Stimulated activated CD4-positive, alpha-beta T cell treated with anti-CD3 and anti-CD28 coated beads, Interleukin-2, amount 100 ng/mL, for 24 hours (primary cell): ENCODE results near the gene C11orf97.
"Not testable (repeated sequence)": the region's sequence is repeated elsewhere in the genome, so short reads cannot be mapped to it uniquely, and the experiment has no call there.

Experiments used
- DNase-seq, 2 donors: peaks; one replicate each; pipeline ENCODE4 v3.0.0-alpha.2; 2020

C11orf97 gene

DNA sequence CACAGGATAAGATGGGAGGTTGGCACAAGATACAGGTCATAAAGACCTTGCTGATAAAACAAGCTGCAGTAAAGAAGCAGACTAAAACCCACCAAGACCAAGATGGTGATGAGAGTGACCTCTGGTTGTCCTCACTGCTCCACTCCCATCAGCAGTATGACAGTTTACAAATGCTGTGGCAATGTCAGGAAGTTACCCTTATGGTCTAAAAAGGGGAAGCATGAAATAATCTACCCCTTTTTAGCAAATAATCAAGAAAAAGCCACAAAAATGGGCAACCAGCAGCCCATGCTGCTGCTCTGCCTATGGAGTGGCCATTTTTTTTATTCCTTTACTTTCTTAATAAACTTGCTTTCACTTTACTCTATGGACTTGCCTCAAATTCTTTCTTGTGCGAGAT, 46.2 kb downstream of the C11orf97 start:
- no peak for DNase-seq

DNA sequence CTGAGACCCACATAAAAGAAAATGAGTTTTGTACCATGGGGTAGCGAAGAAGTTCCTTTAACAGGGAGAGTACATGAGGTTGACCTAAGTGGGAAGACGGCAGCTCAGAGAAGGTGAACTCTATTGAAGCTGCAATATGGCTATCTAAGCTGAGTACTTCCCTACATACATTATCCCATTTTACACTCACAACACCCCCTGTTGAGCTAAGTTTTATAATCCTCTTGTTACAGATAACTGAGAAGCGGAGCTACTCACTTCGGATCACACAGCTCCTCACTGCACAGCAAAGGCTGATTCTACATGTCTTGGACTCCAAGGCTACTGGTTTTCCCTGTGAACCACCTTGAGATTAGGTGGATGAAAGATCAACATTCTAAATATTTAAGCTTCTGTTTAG, 46.7 kb downstream of the C11orf97 start:
- DNase-seq: no peak

GRCh38 chr11:94559361-94559760, 47.1 kb downstream of the C11orf97 start:
- DNase-seq: no peak

DNA sequence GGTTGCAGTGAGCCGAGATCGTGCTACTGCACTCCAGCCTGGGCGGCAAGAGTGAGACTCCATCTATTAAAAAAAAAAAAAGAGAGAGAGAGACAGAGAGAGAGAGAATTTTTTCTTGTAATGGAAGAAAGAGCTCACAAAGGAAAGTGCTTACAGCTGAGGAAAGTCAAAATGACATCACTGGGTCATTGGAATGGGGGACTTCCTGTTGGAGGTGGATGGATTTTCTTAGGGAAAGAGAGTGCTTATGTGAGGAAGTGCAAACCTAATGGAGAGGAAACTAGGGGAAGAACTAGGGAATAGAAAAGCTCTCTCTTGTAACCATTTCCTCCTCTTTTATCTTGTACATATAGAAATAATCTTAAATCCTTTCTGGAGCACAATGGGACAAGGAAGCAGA, 48.6 kb downstream of the C11orf97 start:
- no peak for DNase-seq

- DNase-seq: no peak
Observed at GRCh38 chr11:94563176-94563847, 51.1 kb downstream of the C11orf97 start.

DNA sequence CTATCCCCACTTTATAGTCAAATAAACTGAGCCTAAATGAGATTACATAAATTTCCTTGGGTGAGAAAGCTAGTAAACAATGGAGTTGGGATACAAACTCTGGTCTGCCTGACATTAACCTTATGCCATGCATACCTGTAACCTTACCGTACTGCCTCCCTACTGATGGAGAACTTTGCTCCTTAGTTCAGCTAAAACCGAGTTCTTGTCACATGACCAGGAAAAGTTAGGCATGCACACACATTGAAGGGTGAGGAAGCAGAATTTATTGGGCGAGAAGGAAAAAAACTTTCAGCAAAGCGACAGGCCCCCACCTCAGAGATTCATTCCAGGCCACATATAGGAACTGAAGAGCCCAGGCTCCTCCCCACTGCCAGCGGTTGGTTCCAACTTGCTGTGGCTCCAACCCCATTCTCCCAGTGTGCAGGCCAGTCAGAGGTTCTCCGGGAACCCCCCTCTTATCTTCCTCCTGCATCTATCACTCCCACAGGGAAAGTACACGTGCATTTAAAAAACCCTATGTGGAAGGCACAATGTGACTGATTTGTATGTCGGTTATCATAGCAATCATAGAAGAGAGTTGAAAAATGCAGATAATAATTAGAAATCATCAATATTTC, 51.7 kb downstream of the C11orf97 start:
- no peak for DNase-seq

DNA sequence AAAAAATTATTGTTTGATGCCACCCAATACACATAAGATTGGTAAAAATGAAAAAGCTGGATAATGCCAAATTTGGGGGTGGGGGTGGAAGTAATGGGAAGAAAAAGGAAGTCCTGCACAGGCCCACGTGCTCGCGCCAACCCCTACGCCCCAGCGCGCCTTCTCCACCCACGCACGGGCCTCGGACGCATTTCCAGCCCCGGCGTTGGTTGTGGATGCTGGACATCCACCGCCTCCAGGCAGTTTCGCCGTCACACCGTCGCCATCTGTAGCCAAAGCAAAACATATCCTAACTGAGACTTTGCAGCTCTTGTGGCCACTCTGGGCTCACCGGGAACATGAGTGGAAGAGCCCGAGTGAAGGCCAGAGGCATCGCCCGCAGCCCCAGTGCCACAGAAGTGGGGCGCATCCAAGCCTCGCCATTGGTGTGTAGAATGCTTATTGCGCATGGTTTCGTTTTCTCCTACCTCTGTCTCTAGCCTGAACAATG, 55.0 kb downstream of the C11orf97 start, which contains the start of gene PIWIL4:
TSS of gene PIWIL4 (plus strand) at position 188 of the 490 bp plus-strand sequence. CDS start at position 339, 151 bp downstream.
- DNase-seq: no peak

GRCh38 chr11:94568200-94568599, 55.9 kb downstream of the C11orf97 start:
- DNase-seq: no peak

DNA sequence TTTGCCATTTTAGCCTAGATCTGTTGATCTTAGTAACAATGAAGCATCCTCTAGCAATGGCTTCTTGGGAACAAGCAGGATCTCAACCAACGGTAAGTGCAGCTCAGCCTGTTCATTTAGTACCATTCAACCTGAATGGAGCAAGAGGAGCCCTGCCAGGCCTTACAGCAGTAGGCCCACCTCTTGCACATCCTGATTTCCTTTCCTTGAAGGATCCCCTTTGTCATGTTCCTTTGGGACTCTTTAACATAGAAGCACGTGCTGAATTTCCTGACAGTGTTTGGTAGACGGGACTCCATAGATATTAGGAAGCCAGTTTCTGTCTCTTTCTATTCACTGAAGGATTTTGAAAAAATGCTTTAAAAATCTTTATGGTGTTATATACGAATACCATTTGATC, 56.5 kb downstream of the C11orf97 start:
- no peak for DNase-seq

DNA sequence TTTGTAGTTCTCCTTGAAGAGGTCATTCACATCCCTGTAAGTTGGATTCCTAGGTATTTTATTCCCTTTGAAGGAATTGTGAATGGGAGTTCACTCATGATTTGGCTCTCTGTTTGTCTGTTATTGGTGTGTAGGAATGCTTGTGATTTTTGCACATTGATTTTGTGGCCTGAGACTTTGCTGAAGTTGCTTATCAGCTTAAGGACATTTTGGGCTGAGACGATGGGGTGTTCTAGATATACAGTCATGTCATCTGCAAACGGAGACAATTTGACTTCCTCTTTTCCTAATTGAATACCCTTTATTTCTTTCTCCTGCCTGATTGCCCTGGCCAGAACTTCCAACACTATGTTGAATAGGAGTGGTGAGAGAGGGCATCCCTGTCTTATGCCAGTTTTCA, 60.7 kb downstream of the C11orf97 start:
- DNase-seq: not testable (repeated sequence)

- DNase-seq: no peak
Observed at GRCh38 chr11:94574193-94574961, 62.1 kb downstream of the C11orf97 start.

DNA sequence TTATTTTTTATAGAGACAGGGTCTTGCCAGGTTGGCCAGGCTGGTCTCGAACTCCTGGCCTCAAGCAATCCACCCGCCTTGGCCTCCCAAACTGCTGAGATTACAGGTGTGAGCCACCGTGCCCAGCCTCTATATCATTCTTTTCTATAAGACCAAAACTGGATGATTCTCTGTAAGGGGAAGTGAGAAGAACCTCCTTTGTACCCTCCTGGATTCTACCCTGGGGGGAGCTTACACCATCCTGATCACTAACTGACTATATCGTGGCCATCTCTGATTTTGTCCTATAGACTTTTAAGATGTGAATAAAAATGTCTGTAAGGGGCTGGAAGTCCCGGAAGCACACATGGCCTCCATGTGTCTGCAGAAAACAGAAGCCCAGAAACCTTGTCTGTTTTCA, 64.0 kb downstream of the C11orf97 start:
- DNase-seq: no peak

DNA sequence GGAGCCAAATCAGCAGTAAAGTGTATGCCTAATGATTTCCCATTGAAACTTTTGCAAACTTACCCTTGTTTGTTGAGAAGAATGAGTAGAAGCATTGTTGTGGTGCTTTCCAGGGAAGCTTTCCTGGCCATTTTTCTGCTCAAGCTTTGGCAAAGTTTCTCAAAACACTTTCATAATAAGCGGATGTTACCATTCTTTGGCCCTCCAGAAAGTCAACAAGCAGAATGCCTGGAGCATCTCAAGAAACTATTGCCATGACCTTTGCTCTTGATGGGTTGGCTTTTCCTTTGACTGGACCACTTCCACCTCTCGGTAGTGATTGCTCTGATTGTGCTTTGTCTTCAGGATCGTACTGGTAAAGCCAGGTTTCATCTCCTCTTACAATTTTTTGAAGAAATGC, 65.6 kb downstream of the C11orf97 start:
- no peak for DNase-seq
